Measurements from ENCODE around the gene TMEM151A.
"Not testable (repeated sequence)": the region's sequence is repeated elsewhere in the genome, so short reads cannot be mapped to it uniquely, and the experiment has no call there.

Gene TMEM151A

GRCh38 chr11:66291706-66292542 is at the start of gene TMEM151A:
Gene TMEM151A (plus strand): TSS chr11:66291894. CDS start chr11:66292014, 120 bp downstream.
- DNase-seq, result no peak

DNA sequence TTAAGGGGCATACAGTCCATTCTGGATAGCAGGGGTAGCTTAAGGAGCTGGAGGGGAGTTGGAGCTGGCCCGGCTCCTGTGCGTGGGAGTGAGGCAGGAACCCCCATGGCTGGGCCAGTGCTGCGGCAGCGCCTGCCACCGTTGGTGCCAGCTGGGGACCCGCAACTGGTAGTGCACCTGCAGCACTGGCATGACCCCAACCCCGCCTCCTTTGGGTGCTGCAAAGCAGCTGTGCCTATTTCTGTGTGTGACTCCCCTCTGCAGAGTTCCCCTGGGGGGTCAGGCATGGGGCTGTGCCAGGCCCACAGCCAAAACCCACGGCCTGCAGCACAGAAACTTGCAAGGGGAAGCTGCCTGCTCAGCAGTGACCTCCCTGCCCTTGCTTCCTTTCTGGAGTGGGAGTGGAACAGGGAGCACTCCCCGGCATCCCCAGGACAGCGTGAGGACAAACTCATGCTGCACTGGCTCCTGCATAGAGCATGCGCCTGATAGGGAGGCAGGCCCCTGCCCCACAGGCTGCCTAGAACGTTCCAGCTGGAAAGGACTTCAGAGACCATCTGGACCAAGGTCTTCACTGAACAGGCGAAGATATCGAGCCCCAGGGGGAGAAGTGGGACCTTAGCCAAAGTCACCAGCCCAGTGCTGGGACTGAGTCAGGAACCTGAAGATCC is 49.5 kb upstream of the TMEM151A start:
- DNase-seq, result no peak

- DNase-seq, result peak; percentile 57
Observed at GRCh38 chr11:66243782-66244535, 47.7 kb upstream of the TMEM151A start.

DNA sequence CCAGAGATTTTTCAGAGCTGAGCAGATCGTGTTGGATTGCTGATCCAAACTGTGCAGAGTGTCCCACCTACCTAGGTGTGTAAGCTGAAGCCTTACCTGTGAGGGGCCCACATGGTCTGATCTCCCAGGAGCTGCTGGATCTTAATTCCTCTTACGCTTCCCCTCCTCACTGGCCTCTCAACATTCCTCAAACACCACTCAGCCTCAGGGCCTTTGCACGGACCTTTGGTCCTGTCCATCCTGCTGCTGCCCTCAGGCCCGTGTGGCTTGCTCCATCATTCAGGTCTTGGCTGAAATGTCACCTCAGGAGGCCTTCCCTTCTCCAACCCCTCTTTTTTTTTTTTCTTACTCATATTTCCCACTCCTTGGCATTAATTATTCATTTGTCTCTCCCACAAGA is 44.4 kb upstream of the TMEM151A start:
- DNase-seq, result no peak

DNA sequence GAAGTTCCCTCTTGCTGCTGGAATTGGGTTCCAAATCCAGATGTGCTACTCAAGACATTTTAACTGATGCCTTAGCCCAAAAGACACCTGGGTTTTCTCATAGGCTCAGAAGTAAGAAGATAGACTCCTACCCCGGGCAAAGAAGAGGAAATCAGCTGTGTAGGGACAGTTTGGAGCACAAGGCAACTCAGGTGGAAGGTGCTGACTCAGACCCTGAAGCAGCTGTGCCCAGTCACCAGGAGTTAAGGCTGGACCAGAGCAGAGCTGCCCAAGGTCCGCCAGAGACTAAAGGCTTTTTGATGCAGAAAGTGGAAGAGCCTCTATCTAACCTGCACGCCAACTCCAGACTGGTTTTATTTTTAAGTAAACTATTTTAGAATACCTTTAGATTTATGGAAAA is 43.9 kb upstream of the TMEM151A start:
- DNase-seq, result no peak

GRCh38 chr11:66248903-66249302 is 42.8 kb upstream of the TMEM151A start:
- no peak for DNase-seq

- no peak for DNase-seq
Observed at GRCh38 chr11:66251809-66252208, 39.9 kb upstream of the TMEM151A start.

DNA sequence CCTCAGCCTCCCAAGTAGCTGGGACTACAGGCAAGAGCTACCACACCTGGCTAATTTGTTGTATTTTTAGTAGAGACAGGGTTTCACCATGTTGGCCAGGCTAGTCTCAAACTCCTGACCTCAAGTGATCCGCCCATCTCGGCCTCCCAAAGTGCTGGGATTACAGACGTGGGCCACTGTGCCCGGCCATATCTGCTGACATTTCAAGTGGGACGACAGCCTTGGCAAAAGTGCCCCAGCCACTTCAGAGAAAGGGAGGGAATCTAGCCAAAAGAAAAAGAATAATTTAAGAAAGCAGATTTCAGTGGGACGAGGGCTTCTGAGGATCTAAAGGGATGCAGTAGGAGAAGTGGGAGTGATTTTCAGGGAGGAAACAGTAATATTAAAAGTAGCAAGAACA is 38.6 kb upstream of the TMEM151A start:
- not testable (repeated sequence) for DNase-seq

DNA sequence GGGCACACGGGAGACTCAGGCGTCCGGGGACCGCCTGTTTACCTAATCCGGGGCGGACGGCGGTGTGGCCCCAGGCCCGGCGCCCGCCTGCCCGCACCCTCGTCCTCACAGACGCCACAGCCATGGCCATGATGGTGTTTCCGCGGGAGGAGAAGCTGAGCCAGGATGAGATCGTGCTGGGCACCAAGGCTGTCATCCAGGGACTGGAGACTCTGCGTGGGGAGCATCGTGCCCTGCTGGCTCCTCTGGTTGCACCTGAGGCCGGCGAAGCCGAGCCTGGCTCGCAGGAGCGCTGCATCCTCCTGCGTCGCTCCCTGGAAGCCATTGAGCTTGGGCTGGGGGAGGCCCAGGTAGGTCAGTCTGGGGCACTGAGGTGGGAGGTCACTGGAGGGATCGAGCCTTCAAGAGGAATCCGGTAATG is 33.2 kb upstream of the TMEM151A start:
- no peak for DNase-seq

- DNase-seq, result no peak
Observed at GRCh38 chr11:66259225-66259624, 32.5 kb upstream of the TMEM151A start.

DNA sequence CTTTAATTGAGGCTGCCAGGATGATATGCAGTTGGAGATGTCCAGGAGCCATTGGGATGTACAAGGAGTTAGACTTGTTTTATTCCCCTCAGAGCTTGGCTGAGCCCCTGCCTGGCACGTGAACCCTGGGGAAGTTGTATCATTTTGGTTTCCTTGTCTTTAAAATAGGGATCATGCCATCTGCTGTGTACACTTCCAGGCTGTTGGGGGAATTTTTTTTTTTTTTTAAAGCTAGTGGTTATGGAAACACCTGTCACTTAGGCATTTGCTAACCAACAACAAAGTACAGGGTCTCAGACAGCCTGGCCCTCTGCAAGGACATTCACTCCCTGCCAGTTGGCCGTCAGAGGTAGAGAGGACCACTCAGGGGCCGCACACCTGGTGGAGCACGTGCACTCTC is 31.7 kb upstream of the TMEM151A start:
- no peak for DNase-seq

DNA sequence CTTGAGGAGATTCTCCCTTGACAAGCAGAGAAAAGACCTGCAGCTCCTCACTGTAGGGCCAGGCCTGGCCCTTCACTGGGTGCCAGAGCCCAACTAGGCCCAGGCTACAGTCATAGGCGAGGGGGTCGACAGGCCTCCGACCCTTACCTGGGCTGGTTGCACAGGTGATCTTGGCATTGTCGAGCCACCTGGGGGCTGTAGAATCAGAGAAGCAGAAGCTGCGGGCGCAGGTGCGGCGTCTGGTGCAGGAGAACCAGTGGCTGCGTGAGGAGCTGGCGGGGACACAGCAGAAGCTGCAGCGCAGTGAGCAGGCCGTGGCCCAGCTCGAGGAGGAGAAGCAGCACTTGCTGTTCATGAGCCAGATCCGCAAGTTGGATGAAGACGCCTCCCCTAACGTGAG is 30.1 kb upstream of the TMEM151A start:
- no peak for DNase-seq

GRCh38 chr11:66262191-66262590 is 29.5 kb upstream of the TMEM151A start:
- DNase-seq, result no peak

DNA sequence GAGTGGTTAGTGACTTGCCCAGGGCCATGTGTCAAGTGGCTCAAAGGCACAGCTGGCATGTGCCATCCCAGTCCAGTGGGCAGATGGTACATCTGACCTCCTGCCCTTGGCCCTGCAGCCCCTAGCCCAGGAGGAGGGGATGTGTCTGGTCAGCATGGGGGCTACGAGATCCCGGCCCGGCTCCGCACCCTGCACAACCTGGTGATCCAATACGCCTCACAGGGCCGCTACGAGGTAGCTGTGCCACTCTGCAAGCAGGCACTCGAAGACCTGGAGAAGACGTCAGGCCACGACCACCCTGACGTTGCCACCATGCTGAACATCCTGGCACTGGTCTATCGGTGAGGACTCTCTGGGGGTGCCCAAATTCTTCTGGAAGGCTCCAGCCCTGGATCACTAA is 29.0 kb upstream of the TMEM151A start:
- no peak for DNase-seq

DNA sequence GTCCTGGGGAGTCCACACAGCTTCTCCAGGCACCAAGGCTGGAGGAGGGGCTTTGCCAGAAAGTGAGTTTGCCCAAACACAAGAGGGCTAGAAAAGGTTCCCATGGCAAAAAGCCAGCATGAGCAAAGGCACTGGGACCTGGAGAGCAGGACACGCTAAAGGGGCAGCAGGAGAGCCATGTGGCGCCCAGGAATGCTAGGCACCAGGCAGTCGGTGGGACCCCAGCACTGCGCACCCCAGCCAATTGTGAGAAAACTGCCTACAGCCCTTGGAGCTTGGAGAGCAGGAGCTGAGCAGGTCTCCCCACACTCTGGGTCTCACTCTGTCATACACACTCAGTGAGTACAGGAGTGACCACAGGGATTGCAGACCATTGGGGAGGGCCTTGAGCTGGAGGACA is 28.5 kb upstream of the TMEM151A start:
- no peak for DNase-seq

- no peak for DNase-seq
Observed at GRCh38 chr11:66263785-66264184, 27.9 kb upstream of the TMEM151A start.

DNA sequence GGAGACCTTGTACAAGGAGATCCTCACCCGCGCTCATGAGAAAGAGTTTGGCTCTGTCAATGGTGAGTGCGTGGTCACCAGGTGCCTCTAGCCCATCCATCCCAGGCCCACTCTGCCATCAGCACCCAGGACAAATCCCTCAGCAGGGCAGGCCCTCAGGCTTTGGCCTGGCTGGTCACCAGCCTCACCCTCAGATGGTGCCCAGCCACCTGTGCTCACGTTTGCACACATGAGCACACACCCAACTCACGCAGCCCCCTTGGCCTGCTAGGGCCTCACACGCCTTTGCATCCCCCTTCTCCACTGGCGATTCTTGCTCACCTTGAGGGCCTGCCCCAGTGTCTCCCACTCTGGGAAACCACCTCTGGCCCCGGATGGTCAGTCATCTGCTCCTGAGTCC is 27.3 kb upstream of the TMEM151A start:
- no peak for DNase-seq

- no peak for DNase-seq
Observed at GRCh38 chr11:66264914-66265313, 26.8 kb upstream of the TMEM151A start.

DNA sequence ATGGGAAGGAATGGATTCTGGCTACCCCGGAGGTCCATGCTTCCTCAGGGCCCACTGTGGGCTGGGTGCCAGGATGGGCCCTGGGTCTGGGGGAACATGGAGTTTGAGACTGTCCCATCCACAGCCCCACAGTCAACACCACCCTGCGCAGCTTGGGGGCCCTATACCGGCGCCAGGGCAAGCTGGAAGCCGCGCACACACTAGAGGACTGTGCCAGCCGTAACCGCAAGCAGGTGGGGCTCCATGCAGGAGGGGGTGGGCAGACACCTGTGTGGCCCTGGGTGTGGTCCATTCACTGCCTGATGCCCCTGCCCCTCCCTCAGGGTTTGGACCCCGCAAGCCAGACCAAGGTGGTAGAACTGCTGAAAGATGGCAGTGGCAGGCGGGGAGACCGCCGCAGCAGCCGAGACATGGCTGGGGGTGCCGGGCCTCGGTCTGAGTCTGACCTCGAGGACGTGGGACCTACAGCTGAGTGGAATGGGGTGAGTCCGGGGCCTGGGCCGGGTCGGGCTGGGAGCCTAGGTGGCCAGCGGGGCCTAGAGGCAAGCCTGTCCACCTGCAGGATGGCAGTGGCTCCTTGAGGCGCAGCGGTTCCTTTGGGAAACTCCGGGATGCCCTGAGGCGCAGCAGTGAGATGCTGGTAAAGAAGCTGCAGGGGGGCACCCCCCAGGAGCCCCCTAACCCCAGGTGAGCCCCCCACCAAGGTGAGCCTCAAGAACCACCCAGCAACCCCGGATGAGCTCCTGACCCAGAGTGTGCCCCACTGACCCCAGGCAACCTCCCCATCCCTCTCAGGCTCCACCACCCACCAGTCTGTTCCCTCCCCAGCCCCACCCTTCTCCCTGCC is 25.9 kb upstream of the TMEM151A start:
- no peak for DNase-seq

DNA sequence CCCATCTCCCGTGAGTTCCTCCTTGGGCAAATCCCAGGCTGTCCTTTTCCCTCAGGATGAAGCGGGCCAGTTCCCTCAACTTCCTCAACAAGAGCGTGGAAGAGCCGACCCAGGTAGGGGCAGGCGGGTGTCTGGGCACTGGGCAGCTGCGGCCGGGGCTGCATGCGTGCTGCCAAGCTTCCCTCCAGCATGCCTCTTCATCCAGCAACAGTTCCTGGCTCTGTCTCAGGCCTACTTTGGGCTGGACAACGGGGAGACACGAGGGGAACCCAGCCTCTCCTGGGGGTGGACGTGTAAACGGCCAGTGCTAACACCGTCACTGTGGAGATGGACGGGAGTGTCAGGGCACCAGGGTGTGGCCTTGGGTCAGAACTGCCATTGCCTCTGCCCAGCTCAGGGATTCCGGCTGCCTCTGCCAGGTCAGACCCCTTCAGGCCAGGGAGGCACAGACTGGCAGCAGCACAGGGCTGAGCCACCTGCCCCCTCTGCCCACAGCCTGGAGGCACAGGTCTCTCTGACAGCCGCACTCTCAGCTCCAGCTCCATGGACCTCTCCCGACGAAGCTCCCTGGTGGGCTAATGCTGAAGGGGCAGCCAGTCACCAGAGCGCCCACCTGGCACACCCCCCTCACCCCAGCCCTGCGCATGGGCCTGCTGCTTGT is 25.2 kb upstream of the TMEM151A start:
- DNase-seq, result no peak

DNA sequence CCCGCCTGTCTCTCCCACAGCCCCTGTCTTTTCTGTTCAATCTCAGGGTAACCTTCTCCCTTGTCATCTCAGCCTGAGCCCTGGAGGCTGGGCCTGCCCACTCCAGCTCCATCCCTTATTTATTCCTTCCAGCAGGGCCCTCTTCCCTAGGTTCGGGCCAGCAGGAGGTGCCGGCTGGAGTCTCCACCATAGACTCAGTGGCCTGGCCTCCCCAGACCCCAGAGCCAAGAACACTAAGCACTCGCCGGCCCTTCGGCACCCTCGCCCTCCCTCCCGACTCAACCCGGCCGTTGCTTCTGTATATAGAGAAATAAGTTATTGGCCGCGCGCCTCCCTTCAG is 24.7 kb upstream of the TMEM151A start:
- DNase-seq, result no peak
